ENCODE results near the gene ZHX3.
A peak's percentile ranks its signal among the peaks of the same experiment; 100 is the strongest.

The ZHX3 gene

DNA sequence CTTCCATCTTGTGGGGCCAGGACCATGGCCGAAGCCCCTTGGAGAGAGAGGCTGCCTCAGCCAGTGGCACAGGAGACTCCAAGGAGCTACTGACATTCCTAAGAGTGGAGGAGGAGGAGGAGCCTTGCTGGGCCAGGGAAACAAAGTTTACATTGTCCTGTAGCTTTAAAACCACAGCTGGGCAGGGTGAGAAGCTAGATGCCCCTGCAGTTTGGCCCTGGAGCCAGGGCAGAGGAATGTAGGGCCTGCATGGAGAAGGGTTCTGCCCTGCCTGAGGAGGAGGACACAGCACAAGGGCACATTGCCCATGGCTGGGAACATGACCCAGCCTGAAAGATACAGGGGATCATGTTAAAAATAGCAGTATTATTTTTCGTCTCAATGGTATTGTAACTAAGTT, 142.7 kb downstream of the ZHX3 start:
- no peak for TF ChIP-seq ZFX (IDR thresholded peaks at IDR 0.05; ENCODE audit: borderline replicate concordance)
- TF ChIP-seq, protein P1, sequence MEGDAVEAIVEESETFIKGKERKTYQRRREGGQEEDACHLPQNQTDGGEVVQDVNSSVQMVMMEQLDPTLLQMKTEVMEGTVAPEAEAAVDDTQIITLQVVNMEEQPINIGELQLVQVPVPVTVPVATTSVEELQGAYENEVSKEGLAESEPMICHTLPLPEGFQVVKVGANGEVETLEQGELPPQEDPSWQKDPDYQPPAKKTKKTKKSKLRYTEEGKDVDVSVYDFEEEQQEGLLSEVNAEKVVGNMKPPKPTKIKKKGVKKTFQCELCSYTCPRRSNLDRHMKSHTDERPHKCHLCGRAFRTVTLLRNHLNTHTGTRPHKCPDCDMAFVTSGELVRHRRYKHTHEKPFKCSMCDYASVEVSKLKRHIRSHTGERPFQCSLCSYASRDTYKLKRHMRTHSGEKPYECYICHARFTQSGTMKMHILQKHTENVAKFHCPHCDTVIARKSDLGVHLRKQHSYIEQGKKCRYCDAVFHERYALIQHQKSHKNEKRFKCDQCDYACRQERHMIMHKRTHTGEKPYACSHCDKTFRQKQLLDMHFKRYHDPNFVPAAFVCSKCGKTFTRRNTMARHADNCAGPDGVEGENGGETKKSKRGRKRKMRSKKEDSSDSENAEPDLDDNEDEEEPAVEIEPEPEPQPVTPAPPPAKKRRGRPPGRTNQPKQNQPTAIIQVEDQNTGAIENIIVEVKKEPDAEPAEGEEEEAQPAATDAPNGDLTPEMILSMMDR (IDR thresholded peaks at IDR 0.05), result no peak
- no peak overlapping the region for H3K27ac ChIP-seq

DNA sequence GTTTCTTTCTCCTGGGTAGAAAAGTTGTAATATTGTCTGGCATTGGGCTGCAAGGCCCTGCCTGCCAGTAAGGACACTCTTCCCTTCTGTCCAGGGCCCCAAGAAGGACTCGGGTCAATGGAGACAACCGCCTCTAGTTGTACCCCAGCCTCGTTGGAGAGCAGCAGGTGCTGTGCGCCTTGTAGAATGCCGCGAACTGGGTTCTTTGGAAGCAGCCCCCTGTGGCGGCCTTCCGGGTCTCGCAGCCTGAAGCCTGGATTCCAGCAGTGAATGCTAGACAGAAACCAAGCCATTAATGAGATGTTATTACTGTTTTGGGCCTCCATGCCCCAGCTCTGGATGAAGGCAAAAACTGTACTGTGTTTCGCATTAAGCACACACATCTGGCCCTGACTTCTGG, 143.2 kb downstream of the ZHX3 start:
- H3K27ac ChIP-seq, result no peak overlapping the region
- TF ChIP-seq ZFX (IDR thresholded peaks at IDR 0.05; ENCODE audit: borderline replicate concordance), result no peak
- TF ChIP-seq, protein P1 (IDR thresholded peaks at IDR 0.05), result no peak

DNA sequence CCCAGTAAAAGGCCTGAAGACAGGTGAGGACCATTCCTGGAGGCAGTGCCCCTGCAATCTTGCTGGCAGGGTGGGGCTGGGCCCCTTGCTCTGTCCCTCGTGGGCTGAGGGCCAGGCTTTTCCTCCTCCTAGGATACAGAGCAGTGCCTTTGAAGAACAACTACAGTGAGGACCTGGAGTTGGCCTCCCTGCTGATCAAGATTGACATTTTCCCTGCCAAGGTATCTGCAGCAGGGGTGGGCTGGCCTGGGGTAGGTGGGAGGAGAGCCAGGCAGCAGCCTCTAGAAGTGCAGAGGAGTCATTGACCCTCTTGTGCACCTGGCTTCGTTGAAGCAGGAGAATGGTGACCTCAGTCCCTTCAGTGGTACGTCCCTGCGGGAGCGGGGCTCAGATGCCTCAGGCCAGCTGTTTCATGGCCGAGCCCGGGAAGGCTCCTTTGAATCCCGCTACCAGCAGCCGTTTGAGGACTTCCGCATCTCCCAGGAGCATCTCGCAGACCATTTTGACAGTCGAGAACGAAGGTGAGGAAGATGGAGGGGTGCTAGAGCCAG, 143.7 kb downstream of the ZHX3 start:
- no peak overlapping the region for H3K27ac ChIP-seq
- no peak for TF ChIP-seq ZFX (IDR thresholded peaks at IDR 0.05; ENCODE audit: borderline replicate concordance)
- TF ChIP-seq, protein P1 (IDR thresholded peaks at IDR 0.05), result no peak

DNA sequence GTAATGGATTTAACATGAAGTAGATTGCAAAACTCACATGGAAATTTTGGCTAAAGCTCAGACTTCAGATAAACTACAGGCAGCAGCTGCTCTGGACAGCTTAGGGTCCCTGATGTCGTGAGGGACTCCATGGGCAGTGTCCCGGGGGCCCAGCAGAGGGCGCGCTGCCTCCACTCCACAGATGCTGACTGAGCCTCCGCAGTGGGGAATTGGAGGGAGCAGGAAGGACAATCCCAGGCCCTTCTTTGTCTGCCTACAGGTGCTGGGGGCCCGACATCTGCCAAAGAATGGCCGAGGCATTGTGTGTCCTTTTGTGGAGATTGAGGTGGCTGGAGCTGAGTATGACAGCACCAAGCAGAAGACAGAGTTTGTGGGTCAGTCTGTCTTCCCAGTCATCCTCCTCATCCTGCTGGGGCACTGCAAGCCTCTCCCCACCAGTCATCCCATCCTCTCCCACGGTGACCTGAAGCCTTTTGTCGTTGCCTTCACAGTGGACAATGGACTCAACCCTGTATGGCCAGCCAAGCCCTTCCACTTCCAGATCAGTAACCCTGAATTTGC, 144.3 kb downstream of the ZHX3 start:
- TF ChIP-seq, protein P1 (IDR thresholded peaks at IDR 0.05), result peak; percentile 90
- TF ChIP-seq ZFX (IDR thresholded peaks at IDR 0.05; ENCODE audit: borderline replicate concordance), result no peak
- no peak overlapping the region for H3K27ac ChIP-seq

DNA sequence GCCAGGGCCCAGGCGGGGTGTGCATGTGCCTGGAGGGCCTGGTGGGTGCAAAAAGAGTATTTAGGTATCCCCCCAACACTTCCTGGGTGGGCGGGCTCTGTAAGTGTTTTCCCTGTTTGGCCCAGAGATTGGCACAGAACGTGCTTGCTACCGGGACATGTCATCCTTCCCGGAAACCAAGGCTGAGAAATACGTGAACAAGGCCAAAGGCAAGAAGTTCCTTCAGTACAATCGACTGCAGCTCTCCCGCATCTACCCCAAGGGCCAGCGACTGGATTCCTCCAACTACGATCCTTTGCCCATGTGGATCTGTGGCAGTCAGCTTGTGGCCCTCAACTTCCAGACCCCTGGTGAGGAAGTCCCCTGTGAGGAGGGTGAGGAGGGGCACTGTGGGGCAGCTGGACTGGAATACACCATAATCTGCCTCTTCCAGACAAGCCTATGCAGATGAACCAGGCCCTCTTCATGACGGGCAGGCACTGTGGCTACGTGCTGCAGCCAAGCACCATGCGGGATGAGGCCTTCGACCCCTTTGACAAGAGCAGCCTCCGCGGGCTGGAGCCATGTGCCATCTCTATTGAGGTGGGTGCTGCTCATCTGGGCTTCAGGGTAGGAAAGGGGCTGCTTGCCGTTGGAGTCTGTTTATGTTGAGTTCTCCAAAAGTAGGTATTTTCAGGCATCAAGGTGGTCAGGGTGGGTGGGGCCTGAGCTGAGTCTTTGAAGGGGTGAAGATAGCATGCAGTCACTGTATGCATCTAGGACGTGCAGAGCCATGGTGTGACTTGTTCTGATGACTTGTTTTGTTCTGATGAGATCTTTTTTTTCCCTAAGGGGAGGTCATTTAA, 145.0 kb downstream of the ZHX3 start:
- TF ChIP-seq, protein P1 (IDR thresholded peaks at IDR 0.05), result no peak
- TF ChIP-seq ZFX (IDR thresholded peaks at IDR 0.05; ENCODE audit: borderline replicate concordance), result no peak
- H3K27ac ChIP-seq, result no peak overlapping the region

DNA sequence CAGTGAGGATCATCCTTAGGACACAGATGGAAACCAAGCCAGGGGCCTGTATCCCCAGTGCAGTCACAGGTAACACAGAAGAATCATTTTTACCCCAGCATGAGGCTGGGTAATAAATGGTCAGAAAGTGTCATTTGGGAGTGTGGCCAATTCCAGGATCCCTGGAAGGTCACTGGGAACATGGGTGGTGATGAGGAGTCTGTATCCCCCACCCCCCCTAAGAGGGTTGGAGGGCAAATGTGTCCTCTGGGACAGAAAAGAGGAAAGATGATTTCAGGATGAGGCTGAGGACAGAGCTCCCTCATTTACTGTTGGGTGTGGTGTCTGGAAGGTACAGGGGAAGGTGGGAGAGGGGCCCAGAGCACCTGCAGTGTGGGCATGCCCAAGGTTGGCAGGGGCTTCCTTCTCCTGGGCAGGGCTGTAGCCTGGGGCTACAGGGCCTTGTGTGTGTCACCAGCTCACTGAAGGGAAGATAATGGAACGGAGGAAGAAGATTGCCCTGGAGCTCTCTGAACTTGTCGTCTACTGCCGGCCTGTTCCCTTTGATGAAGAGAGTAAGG, 145.7 kb downstream of the ZHX3 start:
- TF ChIP-seq, protein P1 (IDR thresholded peaks at IDR 0.05), result no peak
- TF ChIP-seq ZFX (IDR thresholded peaks at IDR 0.05; ENCODE audit: borderline replicate concordance), result no peak
- no peak overlapping the region for H3K27ac ChIP-seq

All from 22Rv1 (cell line).